ENCODE measurements around the gene TEKTIP1.

The TEKTIP1 gene

GRCh38 chr19:3538965-3539755 is at the start of gene TEKTIP1:
Gene TEKTIP1 (plus strand): TSS chr19:3539174. CDS start chr19:3539178, 4 bp downstream.
- no peak for DNase-seq (ENCODE audit: low read depth in 2 of 2)

- no peak for DNase-seq (ENCODE audit: low read depth in 2 of 2)
These were observed 47.4 kb upstream of the TEKTIP1 start for GRCh38 chr19:3491396-3492119.

- DNase-seq (ENCODE audit: low read depth in 2 of 2): no peak
These were observed 46.7 kb upstream of the TEKTIP1 start for GRCh38 chr19:3492131-3492839.

- DNase-seq (ENCODE audit: low read depth in 2 of 2): no peak
These were observed 46.1 kb upstream of the TEKTIP1 start for GRCh38 chr19:3492919-3493318.

- no peak for DNase-seq (ENCODE audit: low read depth in 2 of 2)
These were observed 45.3 kb upstream of the TEKTIP1 start for GRCh38 chr19:3493651-3494050.

DNA sequence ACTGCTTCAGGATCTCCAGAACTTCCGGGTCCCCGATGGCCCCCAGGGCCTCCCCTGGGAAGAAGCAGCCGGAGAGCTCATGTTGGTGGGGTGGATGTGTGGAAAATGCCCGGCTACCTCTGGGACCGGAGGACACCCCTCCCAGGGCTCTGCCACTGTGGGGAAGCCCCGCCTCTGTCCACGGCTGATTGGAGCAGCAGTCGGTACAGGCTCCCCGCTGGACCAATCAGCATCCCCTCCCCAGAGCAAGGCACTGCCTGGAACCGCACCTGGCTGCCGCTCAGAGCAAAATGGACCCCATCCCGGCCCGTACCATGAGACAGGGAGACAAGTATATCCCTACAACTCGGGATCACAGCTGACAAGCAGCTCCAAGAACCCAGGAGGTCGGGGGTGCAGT is 44.9 kb upstream of the TEKTIP1 start:
- peak in 1 of 2 donors; percentile 47 for DNase-seq (ENCODE audit: low read depth in 2 of 2)

- DNase-seq (ENCODE audit: low read depth in 2 of 2): peak; percentile 44 to 70
These were observed 44.4 kb upstream of the TEKTIP1 start for GRCh38 chr19:3494559-3494958.

GRCh38 chr19:3496392-3497273 is 42.3 kb upstream of the TEKTIP1 start:
- DNase-seq (ENCODE audit: low read depth in 2 of 2): no peak

DNA sequence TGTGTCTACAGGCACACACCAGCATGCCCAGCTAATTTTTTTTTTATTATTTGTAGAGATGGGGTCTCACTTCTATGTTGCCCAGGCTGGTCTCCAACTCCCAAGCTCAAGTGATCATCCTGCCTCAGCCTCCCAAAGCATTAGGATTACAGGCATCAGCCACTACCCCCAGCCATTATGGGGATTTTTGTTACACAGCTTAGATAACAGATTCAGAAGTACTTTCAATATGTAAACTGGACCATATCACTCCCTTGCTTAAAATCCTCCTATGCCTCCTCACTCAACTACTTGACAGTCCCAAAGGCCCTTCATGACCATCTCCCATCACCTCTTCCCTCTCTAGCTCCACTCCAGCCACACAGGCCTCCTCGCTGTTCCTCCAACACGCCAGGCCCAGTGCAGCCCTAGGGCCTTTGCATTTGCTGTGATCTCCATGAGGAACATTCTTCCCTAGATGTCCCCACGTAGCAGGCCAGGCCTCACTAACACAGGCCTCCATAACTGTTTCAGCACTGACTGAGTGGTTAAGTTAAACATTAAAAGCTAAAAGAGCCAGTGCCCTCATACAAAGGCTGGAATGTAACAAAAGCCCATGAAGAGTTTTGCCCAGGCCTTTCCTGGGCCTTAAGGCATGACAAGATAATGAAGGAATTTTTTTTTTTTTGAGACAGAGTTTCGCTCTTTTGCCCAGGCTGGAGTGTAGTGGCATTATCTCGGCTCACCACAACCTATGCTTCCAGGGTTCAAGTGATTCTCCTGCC is 41.0 kb upstream of the TEKTIP1 start:
- DNase-seq (ENCODE audit: low read depth in 2 of 2): no peak

- no peak for DNase-seq (ENCODE audit: low read depth in 2 of 2)
These were observed 39.1 kb upstream of the TEKTIP1 start for GRCh38 chr19:3499738-3500428.

GRCh38 chr19:3500429-3501101 is 38.4 kb upstream of the TEKTIP1 start, which contains the start of gene DOHH:
Gene DOHH (minus strand): TSS chr19:3500674. CDS start chr19:3496814, 3,860 bp downstream.
- peak; percentile 95 to 96 for DNase-seq (ENCODE audit: low read depth in 2 of 2)

DNA sequence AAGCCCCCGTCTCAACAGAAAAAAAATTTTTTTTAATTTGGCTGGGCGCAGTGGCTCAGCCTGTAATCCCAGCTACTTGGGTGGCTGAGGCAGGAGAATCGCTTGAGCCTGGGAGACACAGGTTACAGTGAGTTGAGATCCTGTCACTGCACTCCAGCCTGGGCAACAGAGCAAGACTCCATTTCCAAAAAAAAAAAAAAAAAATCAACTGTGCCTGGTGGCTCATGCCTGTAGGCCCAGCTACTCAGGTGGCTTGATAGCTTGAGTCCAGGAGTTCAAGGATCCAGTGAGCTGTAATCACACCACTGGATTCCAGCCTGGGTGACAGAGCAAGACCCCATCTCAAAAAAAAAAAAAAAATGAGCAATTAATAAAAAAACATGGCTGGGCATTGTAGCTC is 37.2 kb upstream of the TEKTIP1 start:
- no peak for DNase-seq (ENCODE audit: low read depth in 2 of 2)

DNA sequence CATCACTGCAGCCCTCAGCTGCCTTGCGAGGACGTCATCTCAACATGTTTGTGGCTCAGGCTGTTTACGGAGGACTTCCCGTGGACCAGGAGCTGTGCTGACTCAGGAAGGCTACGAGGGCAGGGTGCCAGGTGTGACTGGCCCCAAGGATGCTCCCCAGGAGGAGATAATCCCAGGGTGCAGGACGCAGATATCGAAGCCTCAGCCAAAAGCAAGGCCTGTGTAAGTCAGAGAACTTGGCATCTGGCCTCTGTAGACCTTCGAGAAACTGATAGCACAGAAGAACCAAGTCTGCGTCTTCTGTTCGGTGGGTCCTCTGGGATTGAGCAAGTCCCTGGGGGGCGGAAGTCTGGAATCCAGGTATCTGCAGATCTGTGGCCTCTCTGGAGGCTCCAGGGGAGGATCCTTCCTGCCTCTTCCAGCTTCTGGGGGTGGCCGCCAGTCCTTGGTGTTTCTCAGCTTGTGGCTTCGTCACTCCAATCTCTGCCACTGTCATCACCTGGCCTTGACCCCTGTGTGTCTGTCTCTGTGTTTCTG is 35.9 kb upstream of the TEKTIP1 start:
- no peak for DNase-seq (ENCODE audit: low read depth in 2 of 2)

- no peak for DNase-seq (ENCODE audit: low read depth in 2 of 2)
These were observed 34.2 kb upstream of the TEKTIP1 start for GRCh38 chr19:3504735-3505134.

- DNase-seq (ENCODE audit: low read depth in 2 of 2): peak; percentile 99 to 100
These were observed 33.2 kb upstream of the TEKTIP1 start, which contains the start of gene FZR1 for GRCh38 chr19:3505598-3506383. Gene FZR1 (plus strand): TSS chr19:3506311. CDS start chr19:3522990, 16,679 bp downstream.

DNA sequence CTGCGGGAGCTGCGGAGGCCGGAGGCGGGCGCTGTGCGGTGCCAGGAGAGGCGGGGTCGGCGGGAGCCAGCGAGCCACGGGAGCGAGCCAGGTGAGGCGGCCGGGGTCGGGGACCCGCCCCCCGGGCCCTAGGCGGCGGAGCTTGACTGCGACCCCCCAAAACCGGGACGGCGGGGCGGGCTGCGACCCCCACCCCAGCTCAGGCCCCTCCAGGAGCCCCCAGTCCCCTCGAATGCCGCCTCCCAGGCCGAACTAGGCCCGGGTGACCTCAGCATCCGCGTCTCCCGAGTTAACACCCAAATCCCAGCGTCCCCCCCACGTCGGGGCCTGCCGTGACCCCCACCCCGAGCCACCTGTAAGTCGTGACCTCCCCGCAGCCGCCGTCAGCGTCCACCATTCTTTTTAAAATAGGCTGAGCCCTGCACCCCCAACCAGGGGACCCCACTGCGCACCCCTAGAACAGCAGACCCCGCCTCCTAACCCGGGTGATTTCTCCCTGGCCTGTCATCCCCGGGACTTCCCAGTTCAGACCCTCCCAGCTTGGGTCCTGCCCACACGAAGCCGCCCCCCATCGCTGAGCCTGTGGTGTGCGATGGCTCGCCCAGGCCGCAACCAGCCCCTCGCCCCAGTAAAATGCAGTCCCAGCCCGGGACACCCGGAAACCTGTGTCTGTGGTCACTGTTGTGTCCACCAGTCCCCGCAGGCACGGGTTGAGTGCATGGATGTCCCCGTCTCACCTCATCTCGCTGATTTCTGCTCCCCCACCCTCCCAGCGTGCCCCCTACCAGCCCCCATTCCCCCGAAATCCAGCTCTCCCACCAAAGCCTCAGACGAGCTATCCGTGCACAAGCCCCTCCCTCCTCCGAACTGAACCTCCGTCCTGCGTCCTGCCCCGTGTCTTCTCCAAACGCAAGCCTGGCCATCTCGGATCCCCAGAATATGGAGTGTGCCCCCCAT is 32.3 kb upstream of the TEKTIP1 start:
- DNase-seq (ENCODE audit: low read depth in 2 of 2): no peak

All from stimulated activated CD4-positive, alpha-beta T cell treated with anti-CD3 and anti-CD28 coated beads, Interleukin-15, amount 100 ng/mL, for 48 hours (primary cell).